ENCODE results near the gene ACTMAP.
A peak's percentile ranks its signal among the peaks of the same experiment; 100 is the strongest.

ACTMAP gene

GRCh38 chr19:40704491-40705361 is 45.6 kb downstream of the ACTMAP start:
- no peak for DNase-seq (ENCODE audit: low read depth)
- no peak for TF ChIP-seq CTCF (IDR thresholded peaks at IDR 0.05; ENCODE audit: control insufficient read depth, extremely low read depth, insufficient read depth)
- no peak overlapping the region for H3K4me3 ChIP-seq (ENCODE audit: low read depth, low read length)

GRCh38 chr19:40703029-40703755 is 47.1 kb downstream of the ACTMAP start:
- no peak for DNase-seq (ENCODE audit: low read depth)
- TF ChIP-seq CTCF (IDR thresholded peaks at IDR 0.05; ENCODE audit: control insufficient read depth, extremely low read depth, insufficient read depth) = no peak
- H3K4me3 ChIP-seq (ENCODE audit: low read depth, low read length) = no peak overlapping the region

- DNase-seq (ENCODE audit: low read depth) = no peak
- H3K4me3 ChIP-seq (ENCODE audit: low read depth, low read length) = no peak overlapping the region
- peak; percentile 13; the same call in 1 of the 2 replicates for TF ChIP-seq CTCF (IDR thresholded peaks at IDR 0.05; ENCODE audit: control insufficient read depth, extremely low read depth, insufficient read depth)
These were observed 47.8 kb downstream of the ACTMAP start for GRCh38 chr19:40702337-40703012.

DNA sequence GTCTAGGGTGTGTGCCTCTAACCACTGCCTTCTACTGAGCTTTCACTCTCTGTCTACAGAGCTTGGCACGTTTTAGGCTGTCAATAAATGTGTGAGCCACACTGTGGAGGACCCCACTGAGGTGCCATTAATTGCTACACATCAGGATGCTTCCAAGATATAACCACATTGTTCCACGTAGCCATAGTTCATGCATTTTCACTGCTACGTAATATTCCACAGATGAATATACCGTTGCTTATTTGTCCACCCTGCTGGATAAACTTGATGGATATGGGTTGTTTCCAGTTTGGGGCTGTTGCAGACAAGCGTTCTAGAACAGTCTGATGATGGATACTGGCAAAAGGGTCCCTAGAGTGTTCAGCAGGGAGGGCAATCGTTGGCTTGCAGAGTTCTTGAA is 48.5 kb downstream of the ACTMAP start:
- H3K4me3 ChIP-seq (ENCODE audit: low read depth, low read length) = no peak overlapping the region
- DNase-seq (ENCODE audit: low read depth) = no peak
- no peak for TF ChIP-seq CTCF (IDR thresholded peaks at IDR 0.05; ENCODE audit: control insufficient read depth, extremely low read depth, insufficient read depth)

DNA sequence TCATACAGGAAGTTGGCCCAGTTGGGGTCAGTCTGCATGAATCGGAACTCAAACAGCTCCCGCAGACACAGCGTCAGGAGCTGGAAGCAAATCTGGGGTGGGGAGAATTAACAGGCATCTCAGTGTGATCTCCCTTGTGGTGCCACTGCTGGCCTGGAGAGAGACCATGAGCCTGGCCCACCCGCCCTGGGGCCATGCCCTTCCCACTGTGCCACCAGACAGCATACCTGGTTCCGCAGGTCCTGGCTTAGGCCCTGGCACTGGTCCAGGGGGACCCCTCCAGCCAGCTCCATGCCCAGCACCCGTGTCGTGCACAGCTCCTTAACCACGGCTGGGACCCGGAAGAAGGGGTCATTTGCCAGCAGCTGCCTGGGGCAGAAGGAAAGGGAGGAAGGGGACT is 50.2 kb downstream of the ACTMAP start:
- DNase-seq (ENCODE audit: low read depth) = no peak
- no peak for TF ChIP-seq CTCF (IDR thresholded peaks at IDR 0.05; ENCODE audit: control insufficient read depth, extremely low read depth, insufficient read depth)
- no peak overlapping the region for H3K4me3 ChIP-seq (ENCODE audit: low read depth, low read length)

- H3K4me3 ChIP-seq (ENCODE audit: low read depth, low read length) = no peak overlapping the region
- no peak for DNase-seq (ENCODE audit: low read depth)
These were observed 53.3 kb downstream of the ACTMAP start for GRCh38 chr19:40697007-40697406.

More at GRCh38 chr19:40697007-40697406, 53.3 kb downstream of the ACTMAP start:
- no peak for TF ChIP-seq CTCF (IDR thresholded peaks at IDR 0.05; ENCODE audit: control insufficient read depth, extremely low read depth, insufficient read depth)

Data from LNCaP clone FGC (cell line).